ENCODE data around the gene CDC42BPA. TPM values are rescaled to one million over a fixed set of nuclear protein-coding genes. Genes with fewer than 3 reads are reported as not detected.

CDC42BPA gene
- total RNA-seq, 1 experiment from 2014 or later: 102 TPM

GRCh38 chr1:227127891-227128290 is 190.4 kb downstream of the CDC42BPA start:
- TF ChIP-seq CTCF (IDR thresholded peaks at IDR 0.05; ENCODE audit: unreplicated experiment): no peak
- Mint-ChIP-seq H3K27ac (ENCODE audit: low read depth, unreplicated experiment) (no peak overlapping the region), H3K4me3 (ENCODE audit: unreplicated experiment) (no peak overlapping the region), H3K36me3 (ENCODE audit: insufficient read depth, unreplicated experiment) (peaks cover 10% of the 10 kb centered on the region), H3K4me1 (ENCODE audit: insufficient read depth, unreplicated experiment) (peaks cover 11% of the 10 kb centered on the region), H3K27me3 (ENCODE audit: insufficient read depth, unreplicated experiment) (no peaks in the 10 kb centered on the region), H3K9me3 (ENCODE audit: unreplicated experiment) (no peaks in the 10 kb centered on the region)
- BruUV-seq (replicated peaks): no TSS peak
- ChIA-PET CTCF (no interaction called here), POLR2A (no interaction called here)
- intact Hi-C loops (cut with micrococcal nuclease): no loop called here
- no peak for DNase-seq (ENCODE audit: unreplicated experiment)

GRCh38 chr1:227125929-227126545 is 192.3 kb downstream of the CDC42BPA start:
- Mint-ChIP-seq H3K27me3 (ENCODE audit: insufficient read depth, unreplicated experiment) (no peaks in the 10 kb centered on the region), H3K4me1 (ENCODE audit: insufficient read depth, unreplicated experiment) (peaks cover 11% of the 10 kb centered on the region), H3K27ac (ENCODE audit: low read depth, unreplicated experiment) (no peak overlapping the region), H3K9me3 (ENCODE audit: unreplicated experiment) (no peaks in the 10 kb centered on the region), H3K36me3 (ENCODE audit: insufficient read depth, unreplicated experiment) (peaks cover 8% of the 10 kb centered on the region), H3K4me3 (ENCODE audit: unreplicated experiment) (no peak overlapping the region)
- BruUV-seq (replicated peaks): no TSS peak
- no peak for TF ChIP-seq CTCF (IDR thresholded peaks at IDR 0.05; ENCODE audit: unreplicated experiment)
- DNase-seq (ENCODE audit: unreplicated experiment): no peak
- ChIA-PET POLR2A (interaction anchor here (0.5 to 1.7 kb wide), 3 partner anchors 19 to 187 kb away, joined by 3 to 6 read pairs (median 3); no protein-coding TSS in a partner anchor), CTCF (interaction anchor here (0.6 to 1.1 kb wide), 2 partner anchors 412 to 492 kb away, joined by 3 read pairs; no protein-coding TSS in a partner anchor)
- intact Hi-C loops (cut with micrococcal nuclease): no loop called here

- Mint-ChIP-seq H3K9me3 (ENCODE audit: unreplicated experiment) (no peaks in the 10 kb centered on the region), H3K4me3 (ENCODE audit: unreplicated experiment) (no peak overlapping the region), H3K27ac (ENCODE audit: low read depth, unreplicated experiment) (no peak overlapping the region), H3K27me3 (ENCODE audit: insufficient read depth, unreplicated experiment) (no peaks in the 10 kb centered on the region), H3K4me1 (ENCODE audit: insufficient read depth, unreplicated experiment) (peaks cover 11% of the 10 kb centered on the region), H3K36me3 (ENCODE audit: insufficient read depth, unreplicated experiment) (peaks cover 8% of the 10 kb centered on the region)
- TF ChIP-seq CTCF (IDR thresholded peaks at IDR 0.05; ENCODE audit: unreplicated experiment): no peak
- POLR2A ChIA-PET: no interaction called here
- intact Hi-C loops (cut with micrococcal nuclease): no loop called here
- CTCF ChIA-PET: interaction anchor here (0.6 to 0.9 kb wide), 5 partner anchors 8 to 316 kb away, joined by 3 to 6 read pairs (median 3); no protein-coding TSS in a partner anchor
- no TSS peak for BruUV-seq (replicated peaks)
- DNase-seq (ENCODE audit: unreplicated experiment): no peak
Observed at GRCh38 chr1:227124473-227124872, 193.8 kb downstream of the CDC42BPA start.

GRCh38 chr1:227120826-227121225 is 197.5 kb downstream of the CDC42BPA start:
- Mint-ChIP-seq H3K4me3 (ENCODE audit: unreplicated experiment) (no peak overlapping the region), H3K27ac (ENCODE audit: low read depth, unreplicated experiment) (no peak overlapping the region), H3K4me1 (ENCODE audit: insufficient read depth, unreplicated experiment) (peaks cover 6% of the 10 kb centered on the region), H3K36me3 (ENCODE audit: insufficient read depth, unreplicated experiment) (peaks cover 13% of the 10 kb centered on the region), H3K27me3 (ENCODE audit: insufficient read depth, unreplicated experiment) (no peaks in the 10 kb centered on the region), H3K9me3 (ENCODE audit: unreplicated experiment) (no peaks in the 10 kb centered on the region)
- no TSS peak for BruUV-seq (replicated peaks)
- TF ChIP-seq CTCF (IDR thresholded peaks at IDR 0.05; ENCODE audit: unreplicated experiment): no peak
- POLR2A ChIA-PET: no interaction called here
- CTCF ChIA-PET: no interaction called here
- intact Hi-C loops (cut with micrococcal nuclease): no loop called here
- no peak for DNase-seq (ENCODE audit: unreplicated experiment)
